ENCODE measurements around the gene ATG16L2. TPM values are rescaled to one million over a fixed set of nuclear protein-coding genes. Genes with fewer than 3 reads are reported as not detected.

ATG16L2 gene
- total and polyA plus RNA-seq, 9 of the 15 experiments (the other 6 are each of a cell fraction or from before 2014, with no cell fraction given) = 0.18 to 11.2 (median 6.2) TPM

DNA sequence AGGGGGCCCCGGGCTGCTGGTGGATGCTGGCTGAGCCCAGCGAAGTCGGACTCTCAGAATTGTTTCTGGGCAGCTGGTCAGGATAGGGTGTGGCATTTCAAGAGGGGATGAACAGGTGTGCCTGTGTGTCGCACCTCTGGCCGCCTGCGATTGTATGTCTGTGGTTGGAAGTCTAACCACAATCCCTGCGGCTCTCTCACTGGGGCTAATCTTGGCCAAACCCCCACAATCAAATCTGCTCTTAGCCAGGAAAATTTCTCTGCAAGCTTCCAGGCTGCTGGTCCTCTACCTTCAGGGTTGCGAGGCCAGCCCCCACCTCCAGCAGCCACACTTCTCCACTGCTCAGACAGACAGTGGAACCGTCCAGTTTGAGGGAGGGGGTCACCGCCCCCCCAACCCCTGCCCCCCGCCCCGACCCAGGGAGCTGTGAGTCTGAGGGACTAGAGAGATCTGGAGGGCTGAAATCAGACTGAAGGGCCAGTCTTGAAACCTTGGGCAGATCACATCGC, 953 bp downstream of the ATG16L2 start:
- Histone ChIP-seq H3K9ac (ENCODE audit: insufficient read depth in 1 of 2, low read depth in 2 of 2, low read length in 2 of 2) (peak overlapping the region; percentile 78 to 92; a peak in 3 of 4 replicates), H3K4me2 (ENCODE audit: insufficient read depth, low read length) (peak overlapping the region; percentile 93), H2AFZ (ENCODE audit: low read depth, low read length) (peak overlapping the region; percentile 96), H3K27ac (ENCODE audit: extremely low read depth, low read depth, low read length) (peak overlapping the region; percentile 87; the same call in 1 of the 3 replicates), H3K9me1 (ENCODE audit: control insufficient read depth, insufficient read depth, low read length) (peaks cover 5% of the 10 kb centered on the region), H4K20me1 (replicated peaks; ENCODE audit: control insufficient read depth, insufficient read depth, low read length) (no peaks in the 10 kb centered on the region), H3K79me2 (ENCODE audit: control insufficient read depth, insufficient read depth, low read length) (peaks cover 4% of the 10 kb centered on the region; the same call in 2 of the 3 replicates), H3K4me1 (replicated peaks in 1 of 2; ENCODE audit: control insufficient read depth in 2 of 2, insufficient read depth in 2 of 2, low read length in 2 of 2) (peaks cover 33 to 42% of the 10 kb centered on the region in 2 experiments), H3K9me3 (replicated peaks; ENCODE audit: control insufficient read depth, insufficient read depth, low read depth, low read length) (no peaks in the 10 kb centered on the region), H3K36me3 (ENCODE audit: control insufficient read depth, insufficient read depth, low read length) (no peaks in the 10 kb centered on the region), H3K4me3 (peak overlapping the region; percentile 59), H3K27me3 (ENCODE audit: control insufficient read depth in 2 of 2, insufficient read depth in 2 of 2, low read length in 2 of 2) (no peaks in the 10 kb centered on the region)
- BruUV-seq (replicated peaks) = no TSS peak
- POLR2A ChIA-PET = interaction anchor here (0.5 to 2.8 kb wide), 10 partner anchors 8 to 740 kb away, joined by 3 to 17 read pairs (median 4); partner anchors contain the start of gene STARD10
- peak; percentile 6 for ATAC-seq
- peak; percentile 52 to 71 (median 68) for DNase-seq (ENCODE audit: extremely low read depth in 1 of 4, low spot score in 3 of 4)
- FAIRE-seq = peak; percentile 73
- WGBS (ENCODE audit: insufficient coverage, low coverage, missing lambda C conversion rate) = 8% methylated on average over 10 of the region's 13 CpGs
- in situ Hi-C loops (cut with MboI) (no loop called here), intact Hi-C loops (cut with micrococcal nuclease) (no loop called here)
- CTCF ChIA-PET (ENCODE audit: low intra/inter-chr PET ratio) = interaction anchor here (1.0 to 3.1 kb wide), 2 partner anchors 22 to 90 kb away, joined by 3 to 20 read pairs; no protein-coding TSS in a partner anchor
- 0 out of 2 replicates have a peak, but pooled peaks have one; percentile 71 for TF ChIP-seq ZBED1 (IDR thresholded peaks at IDR 0.05)
- TF ChIP-seq, protein P1, sequence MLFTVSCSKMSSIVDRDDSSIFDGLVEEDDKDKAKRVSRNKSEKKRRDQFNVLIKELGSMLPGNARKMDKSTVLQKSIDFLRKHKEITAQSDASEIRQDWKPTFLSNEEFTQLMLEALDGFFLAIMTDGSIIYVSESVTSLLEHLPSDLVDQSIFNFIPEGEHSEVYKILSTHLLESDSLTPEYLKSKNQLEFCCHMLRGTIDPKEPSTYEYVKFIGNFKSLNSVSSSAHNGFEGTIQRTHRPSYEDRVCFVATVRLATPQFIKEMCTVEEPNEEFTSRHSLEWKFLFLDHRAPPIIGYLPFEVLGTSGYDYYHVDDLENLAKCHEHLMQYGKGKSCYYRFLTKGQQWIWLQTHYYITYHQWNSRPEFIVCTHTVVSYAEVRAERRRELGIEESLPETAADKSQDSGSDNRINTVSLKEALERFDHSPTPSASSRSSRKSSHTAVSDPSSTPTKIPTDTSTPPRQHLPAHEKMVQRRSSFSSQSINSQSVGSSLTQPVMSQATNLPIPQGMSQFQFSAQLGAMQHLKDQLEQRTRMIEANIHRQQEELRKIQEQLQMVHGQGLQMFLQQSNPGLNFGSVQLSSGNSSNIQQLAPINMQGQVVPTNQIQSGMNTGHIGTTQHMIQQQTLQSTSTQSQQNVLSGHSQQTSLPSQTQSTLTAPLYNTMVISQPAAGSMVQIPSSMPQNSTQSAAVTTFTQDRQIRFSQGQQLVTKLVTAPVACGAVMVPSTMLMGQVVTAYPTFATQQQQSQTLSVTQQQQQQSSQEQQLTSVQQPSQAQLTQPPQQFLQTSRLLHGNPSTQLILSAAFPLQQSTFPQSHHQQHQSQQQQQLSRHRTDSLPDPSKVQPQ (CRISPR knock-in tag; IDR thresholded peaks at IDR 0.05; ENCODE audit: borderline replicate concordance) = no peak
- TF ChIP-seq, protein P2, sequence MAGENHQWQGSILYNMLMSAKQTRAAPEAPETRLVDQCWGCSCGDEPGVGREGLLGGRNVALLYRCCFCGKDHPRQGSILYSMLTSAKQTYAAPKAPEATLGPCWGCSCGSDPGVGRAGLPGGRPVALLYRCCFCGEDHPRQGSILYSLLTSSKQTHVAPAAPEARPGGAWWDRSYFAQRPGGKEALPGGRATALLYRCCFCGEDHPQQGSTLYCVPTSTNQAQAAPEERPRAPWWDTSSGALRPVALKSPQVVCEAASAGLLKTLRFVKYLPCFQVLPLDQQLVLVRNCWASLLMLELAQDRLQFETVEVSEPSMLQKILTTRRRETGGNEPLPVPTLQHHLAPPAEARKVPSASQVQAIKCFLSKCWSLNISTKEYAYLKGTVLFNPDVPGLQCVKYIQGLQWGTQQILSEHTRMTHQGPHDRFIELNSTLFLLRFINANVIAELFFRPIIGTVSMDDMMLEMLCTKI (IDR thresholded peaks at IDR 0.05; ENCODE audit: partially characterized antibody) = no peak
- no peak for TF ChIP-seq ZC3H8 (IDR thresholded peaks at IDR 0.05)
- no peak for TF ChIP-seq TAF9B (IDR thresholded peaks at IDR 0.05; ENCODE audit: partially characterized antibody)
- TF ChIP-seq, protein P3, sequence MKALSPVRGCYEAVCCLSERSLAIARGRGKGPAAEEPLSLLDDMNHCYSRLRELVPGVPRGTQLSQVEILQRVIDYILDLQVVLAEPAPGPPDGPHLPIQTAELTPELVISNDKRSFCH (CRISPR knock-in tag; IDR thresholded peaks at IDR 0.05) = no peak
- TF ChIP-seq, protein P3 (tag; IDR thresholded peaks at IDR 0.05) = 0 out of 2 replicates have a peak, but pooled peaks have one; percentile 38
- peak; percentile 22 for TF ChIP-seq SMAD4 (CRISPR knock-in tag; conservative IDR thresholded peaks at IDR 0.05)
- TF ChIP-seq HDAC1 (IDR thresholded peaks at IDR 0.05) = peak in 1 of 2 experiments; percentile 38; a peak in 1 of 4 replicates
- TF ChIP-seq KLF16 (IDR thresholded peaks at IDR 0.05) = no peak; the same call in 1 of the 2 replicates
- TF ChIP-seq, protein P4, sequence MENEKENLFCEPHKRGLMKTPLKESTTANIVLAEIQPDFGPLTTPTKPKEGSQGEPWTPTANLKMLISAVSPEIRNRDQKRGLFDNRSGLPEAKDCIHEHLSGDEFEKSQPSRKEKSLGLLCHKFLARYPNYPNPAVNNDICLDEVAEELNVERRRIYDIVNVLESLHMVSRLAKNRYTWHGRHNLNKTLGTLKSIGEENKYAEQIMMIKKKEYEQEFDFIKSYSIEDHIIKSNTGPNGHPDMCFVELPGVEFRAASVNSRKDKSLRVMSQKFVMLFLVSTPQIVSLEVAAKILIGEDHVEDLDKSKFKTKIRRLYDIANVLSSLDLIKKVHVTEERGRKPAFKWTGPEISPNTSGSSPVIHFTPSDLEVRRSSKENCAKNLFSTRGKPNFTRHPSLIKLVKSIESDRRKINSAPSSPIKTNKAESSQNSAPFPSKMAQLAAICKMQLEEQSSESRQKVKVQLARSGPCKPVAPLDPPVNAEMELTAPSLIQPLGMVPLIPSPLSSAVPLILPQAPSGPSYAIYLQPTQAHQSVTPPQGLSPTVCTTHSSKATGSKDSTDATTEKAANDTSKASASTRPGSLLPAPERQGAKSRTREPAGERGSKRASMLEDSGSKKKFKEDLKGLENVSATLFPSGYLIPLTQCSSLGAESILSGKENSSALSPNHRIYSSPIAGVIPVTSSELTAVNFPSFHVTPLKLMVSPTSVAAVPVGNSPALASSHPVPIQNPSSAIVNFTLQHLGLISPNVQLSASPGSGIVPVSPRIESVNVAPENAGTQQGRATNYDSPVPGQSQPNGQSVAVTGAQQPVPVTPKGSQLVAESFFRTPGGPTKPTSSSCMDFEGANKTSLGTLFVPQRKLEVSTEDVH (IDR thresholded peaks at IDR 0.05; ENCODE audit: low read depth, partially characterized antibody) = no peak
- TF ChIP-seq ZNF134 (CRISPR knock-in tag; conservative IDR thresholded peaks at IDR 0.05) = no peak
- peak; percentile 13; the same call in 1 of the 2 replicates for TF ChIP-seq HDAC2 (IDR thresholded peaks at IDR 0.05)
- no peak for TF ChIP-seq MTA1 (IDR thresholded peaks at IDR 0.05; ENCODE audit: borderline replicate concordance)

Measured in K562 (cell line).